ENCODE data around the gene TMEM234. TPM values are rescaled to one million over a fixed set of nuclear protein-coding genes. Genes with fewer than 3 reads are reported as not detected.

The TMEM234 gene
- total RNA-seq, 6 experiments from 2014 or later = 3.4 to 7.2 (median 5.9) TPM

DNA sequence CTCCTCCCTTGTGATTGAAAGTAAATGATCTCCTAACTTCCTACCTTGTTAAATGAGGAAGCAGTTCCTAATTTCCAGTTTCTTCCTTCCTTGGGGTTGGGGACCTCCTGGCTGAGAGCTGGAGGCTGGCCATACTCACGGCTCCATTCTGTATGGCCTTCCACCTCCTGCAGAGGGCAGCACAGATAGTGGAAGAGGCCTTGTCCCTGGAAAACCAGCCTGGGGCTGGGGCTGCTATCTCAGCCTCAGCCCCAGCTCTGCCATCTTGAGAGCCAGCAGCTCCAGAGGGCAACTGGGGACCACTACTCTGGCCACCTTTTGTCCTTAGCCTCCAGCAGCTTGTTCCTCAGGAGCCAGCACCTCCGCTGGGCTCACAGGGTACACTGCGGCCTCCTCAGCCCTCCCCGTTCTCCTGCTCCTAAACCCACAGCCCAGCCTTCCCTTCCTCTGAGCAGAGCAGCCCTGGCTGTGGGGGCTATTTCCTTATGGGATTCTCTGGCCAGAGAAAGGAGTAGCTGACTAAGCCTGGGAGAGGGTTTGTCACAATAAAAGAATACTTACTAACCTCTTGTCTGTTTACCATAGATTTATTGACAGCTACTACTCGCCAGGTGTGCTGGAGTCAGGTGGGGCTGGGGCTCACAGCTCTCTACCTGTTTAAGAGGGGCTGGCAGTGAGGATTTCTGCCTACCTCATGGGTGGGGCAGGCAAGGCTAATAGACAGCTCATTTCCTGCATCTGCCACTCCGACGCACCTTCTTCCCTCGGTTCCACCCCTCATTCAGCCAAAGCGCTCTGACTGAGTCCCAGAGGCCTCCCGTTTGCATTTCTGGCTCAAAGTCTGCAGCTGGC is 6.3 kb downstream of the TMEM234 start:
- Histone ChIP-seq H3K27ac (peak overlapping the region in 1 of 3 donors; percentile 9), H3K4me1 (peaks cover 0 to under 1% (median 0%) of the 10 kb centered on the region in 4 donors), H3K36me3 (peaks cover 0 to 6% (median 0%) of the 10 kb centered on the region in 4 donors), H3K27me3 (no peaks in the 10 kb centered on the region), H3K9me3 (no peaks in the 10 kb centered on the region), H3K4me3 (no peak overlapping the region)
- 65% methylated on average over 6 of the region's 10 CpGs for WGBS (ENCODE audit: insufficient coverage, low coverage, low lambda C conversion rate, missing lambda C conversion rate)
- DNase-seq (peak in 2 of 3 donors; percentile 67 to 69), ATAC-seq (peak; percentile 89 to 96 (median 94))
- no peak for TF ChIP-seq POLR2A (IDR thresholded peaks at IDR 0.05)
- TF ChIP-seq, protein P1, sequence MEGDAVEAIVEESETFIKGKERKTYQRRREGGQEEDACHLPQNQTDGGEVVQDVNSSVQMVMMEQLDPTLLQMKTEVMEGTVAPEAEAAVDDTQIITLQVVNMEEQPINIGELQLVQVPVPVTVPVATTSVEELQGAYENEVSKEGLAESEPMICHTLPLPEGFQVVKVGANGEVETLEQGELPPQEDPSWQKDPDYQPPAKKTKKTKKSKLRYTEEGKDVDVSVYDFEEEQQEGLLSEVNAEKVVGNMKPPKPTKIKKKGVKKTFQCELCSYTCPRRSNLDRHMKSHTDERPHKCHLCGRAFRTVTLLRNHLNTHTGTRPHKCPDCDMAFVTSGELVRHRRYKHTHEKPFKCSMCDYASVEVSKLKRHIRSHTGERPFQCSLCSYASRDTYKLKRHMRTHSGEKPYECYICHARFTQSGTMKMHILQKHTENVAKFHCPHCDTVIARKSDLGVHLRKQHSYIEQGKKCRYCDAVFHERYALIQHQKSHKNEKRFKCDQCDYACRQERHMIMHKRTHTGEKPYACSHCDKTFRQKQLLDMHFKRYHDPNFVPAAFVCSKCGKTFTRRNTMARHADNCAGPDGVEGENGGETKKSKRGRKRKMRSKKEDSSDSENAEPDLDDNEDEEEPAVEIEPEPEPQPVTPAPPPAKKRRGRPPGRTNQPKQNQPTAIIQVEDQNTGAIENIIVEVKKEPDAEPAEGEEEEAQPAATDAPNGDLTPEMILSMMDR (IDR thresholded peaks at IDR 0.05) = peak; percentile 73 to 87 (median 84)
- intact Hi-C loops (cut with DNase I) = loop anchor here in 1 of 2 donors (10.0 kb wide), 1 partner anchor 149 kb away; the partner anchor contains the start of genes FAM229A and TSSK3

DNA sequence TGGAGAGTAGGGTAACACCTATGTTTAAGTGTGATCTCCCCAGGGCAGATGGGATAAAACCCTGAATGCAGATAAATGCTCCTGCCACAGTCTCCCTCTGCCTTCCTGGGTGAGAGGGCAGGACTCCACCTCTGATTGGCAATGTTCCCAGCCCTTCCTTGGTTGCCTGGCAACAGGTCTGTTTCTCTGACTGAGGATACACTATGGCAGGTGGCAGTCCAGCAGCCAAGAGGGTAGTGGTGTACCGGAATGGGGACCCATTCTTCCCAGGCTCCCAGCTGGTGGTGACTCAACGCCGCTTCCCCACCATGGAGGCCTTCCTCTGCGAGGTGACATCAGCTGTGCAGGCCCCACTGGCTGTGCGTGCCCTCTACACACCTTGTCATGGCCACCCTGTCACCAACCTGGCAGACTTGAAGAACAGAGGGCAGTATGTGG is 13.2 kb downstream of the TMEM234 start, which contains the start of gene DCDC2B:
Gene DCDC2B, plus strand, starts transcription at position 199 of the 438 bp plus-strand sequence. Its CDS starts 5 bp downstream, at position 204.
- 100% methylated on average over 2 of the region's 5 CpGs for WGBS (ENCODE audit: insufficient coverage, low coverage, low lambda C conversion rate, missing lambda C conversion rate)
- intact Hi-C loops (cut with DNase I) = no loop called here

DNA sequence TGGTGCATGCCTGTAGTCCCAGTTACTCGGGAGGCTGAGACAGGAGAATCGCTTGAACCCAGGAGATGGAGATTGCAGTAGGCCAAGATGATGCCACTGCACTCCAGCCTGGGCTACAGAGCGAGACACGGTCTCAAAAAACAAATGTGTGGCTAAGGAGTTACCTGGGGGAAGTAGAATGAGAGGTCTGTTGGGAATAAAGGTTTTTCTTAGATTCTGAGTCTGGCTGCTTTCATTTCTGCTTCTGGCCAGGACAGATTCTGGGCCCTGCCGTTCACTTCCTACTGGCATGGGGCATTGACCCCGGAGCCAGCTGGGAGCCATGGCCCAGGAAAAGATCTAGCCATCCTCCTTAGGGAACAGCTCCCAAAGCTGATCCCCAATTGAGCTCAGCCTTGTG is 13.7 kb downstream of the TMEM234 start:
- Histone ChIP-seq H3K4me1 (peaks cover 0 to 4% (median under 1%) of the 10 kb centered on the region in 4 donors), H3K36me3 (no peaks in the 10 kb centered on the region), H3K9me3 (no peaks in the 10 kb centered on the region), H3K27me3 (no peaks in the 10 kb centered on the region), H3K27ac (no peak overlapping the region), H3K4me3 (no peak overlapping the region)
- 73% methylated on average over 5 of the region's 6 CpGs for WGBS (ENCODE audit: insufficient coverage, low coverage, low lambda C conversion rate, missing lambda C conversion rate)
- ATAC-seq (no peak), DNase-seq (no peak)
- intact Hi-C loops (cut with DNase I) = no loop called here
- TF ChIP-seq POLR2A (IDR thresholded peaks at IDR 0.05) = no peak
- TF ChIP-seq, protein P1 (IDR thresholded peaks at IDR 0.05) = no peak

More for the DNA sequence above, 13.2 kb downstream of the TMEM234 start, which contains the start of gene DCDC2B:
- H3K4me1 ChIP-seq = peaks cover 0 to 4% (median under 1%) of the 10 kb centered on the region in 4 donors
- H3K9me3 ChIP-seq = no peaks in the 10 kb centered on the region
- DNase-seq = peak in 1 of 3 donors; percentile 64
- no peak for TF ChIP-seq POLR2A (IDR thresholded peaks at IDR 0.05)
- no peak within 1 kb of the TSS for H3K27ac ChIP-seq
- no peaks in the 10 kb centered on the region for H3K36me3 ChIP-seq
- H3K4me3 ChIP-seq = no peak within 1 kb of the TSS
- peak in 2 of 4 donors; percentile 11 to 27 for ATAC-seq
- no peaks in the 10 kb centered on the region for H3K27me3 ChIP-seq

DNA sequence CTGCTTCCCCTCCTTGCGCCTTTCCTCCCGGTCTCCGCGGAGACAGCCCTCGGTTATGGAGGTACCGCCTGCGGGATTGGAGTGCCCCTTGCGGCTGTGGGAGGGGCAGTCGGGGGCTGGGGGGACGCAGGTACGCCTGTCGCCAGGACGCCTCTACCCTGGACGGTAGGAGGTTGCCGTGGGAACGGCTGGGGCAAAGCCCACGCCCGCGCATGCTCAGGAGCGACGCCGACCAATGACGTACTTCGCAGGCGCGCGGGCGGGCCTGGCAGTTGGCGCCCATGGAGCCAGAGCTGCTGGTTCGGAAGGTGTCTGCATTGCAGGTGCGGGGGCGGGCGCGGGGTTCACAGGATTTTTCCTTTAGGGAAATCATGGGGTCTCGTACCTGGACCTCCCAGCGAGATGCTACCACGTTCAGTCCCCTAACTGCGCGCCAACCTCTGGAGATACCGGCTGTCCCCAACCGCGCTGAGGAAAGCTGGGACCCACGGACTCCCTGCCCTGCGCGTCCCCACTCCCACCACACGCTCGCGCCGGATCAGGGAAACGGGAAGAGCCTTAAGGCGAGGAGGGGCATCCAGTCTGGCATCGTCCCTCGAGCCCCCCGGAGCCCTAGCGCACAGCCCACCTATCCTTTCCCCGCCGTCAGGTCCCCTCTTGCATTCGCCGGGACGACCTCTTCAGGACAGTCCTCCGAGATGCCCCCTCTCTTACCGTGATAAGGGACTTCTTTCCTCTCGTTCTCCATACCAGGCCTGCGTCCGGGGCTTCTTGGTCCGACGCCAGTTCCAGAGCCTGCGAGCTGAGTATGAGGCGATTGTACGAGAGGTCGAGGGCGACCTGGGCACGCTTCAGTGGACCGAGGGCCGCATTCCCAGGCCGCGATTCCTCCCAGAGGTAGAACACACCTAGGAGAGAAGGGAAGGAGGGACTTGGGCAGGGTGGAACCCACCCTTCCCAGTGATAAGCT is 16.5 kb downstream of the TMEM234 start, which contains the start of gene IQCC:
Gene IQCC, plus strand, starts transcription at position 271 of the 970 bp plus-strand sequence. Its CDS starts 11 bp downstream, at position 282.
- ATAC-seq = peak; percentile 88 to 93 (median 91)
- Histone ChIP-seq H3K4me3 (peak within 1 kb of the TSS; percentile 55 to 71 (median 62)), H3K4me1 (peaks cover 0 to 8% (median 1%) of the 10 kb centered on the region in 4 donors), H3K27me3 (no peaks in the 10 kb centered on the region), H3K9me3 (no peaks in the 10 kb centered on the region), H3K36me3 (no peaks in the 10 kb centered on the region), H3K27ac (no peak within 1 kb of the TSS)
- peak; percentile 41 for TF ChIP-seq POLR2A (IDR thresholded peaks at IDR 0.05)
- TF ChIP-seq, protein P1 (IDR thresholded peaks at IDR 0.05) = no peak
- WGBS (ENCODE audit: insufficient coverage, low coverage, low lambda C conversion rate, missing lambda C conversion rate) = 1% methylated on average over 15 of the region's 77 CpGs
- peak; percentile 89 to 91 (median 90) for DNase-seq
- intact Hi-C loops (cut with DNase I) = no loop called here

Data from right lobe of liver (tissue), 6 donors.